HK-2 (cell line): Measurements from ENCODE around the gene SNX20.
A peak's percentile ranks its signal among the peaks of the same experiment; 100 is the strongest.

Source experiments
- DNase-seq: peaks from one replicate; pipeline ENCODE4 v3.0.0-alpha.2; 2018; ENCODE audit not compliant: unreplicated experiment

SNX20 gene

DNA sequence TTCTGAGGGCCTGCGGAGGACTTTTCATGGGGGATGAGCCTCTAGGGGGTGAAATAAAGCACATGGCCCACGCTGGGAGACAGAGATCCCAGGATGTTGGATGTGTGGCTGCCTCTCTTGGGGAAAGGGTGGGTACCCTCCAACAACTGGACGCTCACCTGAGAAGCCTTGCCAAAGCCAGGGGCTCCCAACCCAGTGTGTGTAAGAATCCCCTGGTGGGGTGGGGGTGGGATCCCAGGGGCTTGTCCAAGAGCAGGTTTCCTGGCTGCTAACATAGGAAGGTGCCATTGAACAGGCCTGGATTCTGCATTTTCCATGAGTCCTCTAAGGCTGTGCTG, 587 bp downstream of the SNX20 start:
- no peak for DNase-seq

DNA sequence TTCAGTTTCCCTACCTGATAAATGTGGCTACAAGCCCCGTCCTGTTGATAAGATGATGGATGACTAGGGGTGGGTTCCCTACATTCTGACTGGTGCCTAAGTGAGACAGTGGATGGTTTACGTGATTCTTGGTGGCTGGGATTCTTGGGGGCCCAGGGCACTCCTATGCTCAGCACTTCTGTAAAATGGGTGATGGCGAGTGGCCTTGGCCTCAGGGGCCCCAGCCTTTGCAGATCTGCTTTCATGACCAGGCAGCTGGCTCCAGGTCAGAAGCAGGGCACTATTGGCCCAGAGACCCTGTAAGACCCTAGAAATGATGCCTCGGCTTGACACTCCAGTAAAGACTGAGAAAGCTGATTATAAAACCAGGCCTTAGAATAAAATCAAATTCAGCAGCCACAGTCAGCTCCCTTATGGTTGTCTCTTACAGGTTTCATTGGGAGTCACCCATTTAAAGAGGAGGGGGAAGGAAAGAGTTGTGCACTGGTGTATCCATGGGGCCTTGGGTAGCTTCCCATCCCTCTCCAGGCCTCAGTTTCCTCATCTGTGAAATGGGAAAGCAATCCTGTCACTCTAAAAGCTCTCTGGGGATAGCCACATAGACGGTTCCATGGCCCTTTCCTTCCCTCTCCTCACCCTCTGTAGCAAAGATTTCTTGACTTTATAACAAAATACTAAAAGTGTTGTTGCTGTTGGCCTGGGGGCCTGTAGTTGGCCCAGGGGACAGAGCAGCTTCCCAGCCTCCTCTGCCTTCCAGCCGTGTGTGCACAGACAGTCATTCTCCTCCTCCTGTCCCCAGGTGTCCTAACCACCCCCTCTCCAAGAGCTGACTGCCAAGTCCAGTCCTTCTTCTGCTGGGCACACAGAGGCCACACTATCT, 1.2 kb downstream of the SNX20 start:
- DNase-seq, result no peak

DNA sequence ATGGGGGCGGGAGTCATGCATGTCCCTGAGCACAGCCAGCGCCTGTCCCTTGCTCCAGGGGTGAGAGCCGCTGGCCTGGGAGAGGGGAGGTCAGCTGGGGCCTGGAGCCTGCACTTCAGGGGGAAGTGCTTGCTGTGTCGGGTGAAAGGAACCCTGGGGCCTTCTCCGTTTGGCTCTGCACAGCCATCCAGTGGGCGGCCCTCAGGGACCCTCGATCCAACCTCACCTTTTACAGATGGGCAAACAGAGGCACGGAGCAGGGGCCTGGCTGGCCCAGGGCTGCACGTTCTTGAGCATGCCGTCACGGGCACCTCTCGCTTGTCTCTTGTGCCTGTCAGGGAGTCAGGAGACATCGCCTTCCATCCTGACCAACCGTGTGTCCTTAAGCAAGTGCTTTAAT, 1.8 kb downstream of the SNX20 start:
- DNase-seq, result no peak

DNA sequence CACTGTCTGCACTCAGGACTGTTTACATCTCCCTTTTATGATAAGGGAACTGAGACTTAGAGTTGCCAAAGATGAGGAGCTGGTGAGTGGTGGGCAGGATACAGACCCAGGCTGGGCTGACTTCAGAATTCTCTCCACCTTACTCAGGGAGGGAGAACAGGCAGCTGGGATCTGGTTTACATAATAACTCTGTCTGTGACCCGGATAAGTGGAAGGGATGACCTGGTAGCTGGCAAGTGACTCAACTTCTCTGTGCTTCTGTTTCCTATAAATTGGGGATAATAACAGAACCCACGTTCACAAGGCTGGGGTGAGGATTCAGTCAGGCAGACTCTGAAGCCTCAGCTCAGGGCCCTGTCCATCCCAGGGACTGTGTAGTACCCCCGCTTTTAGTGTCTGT, 2.6 kb downstream of the SNX20 start:
- DNase-seq, result no peak

DNA sequence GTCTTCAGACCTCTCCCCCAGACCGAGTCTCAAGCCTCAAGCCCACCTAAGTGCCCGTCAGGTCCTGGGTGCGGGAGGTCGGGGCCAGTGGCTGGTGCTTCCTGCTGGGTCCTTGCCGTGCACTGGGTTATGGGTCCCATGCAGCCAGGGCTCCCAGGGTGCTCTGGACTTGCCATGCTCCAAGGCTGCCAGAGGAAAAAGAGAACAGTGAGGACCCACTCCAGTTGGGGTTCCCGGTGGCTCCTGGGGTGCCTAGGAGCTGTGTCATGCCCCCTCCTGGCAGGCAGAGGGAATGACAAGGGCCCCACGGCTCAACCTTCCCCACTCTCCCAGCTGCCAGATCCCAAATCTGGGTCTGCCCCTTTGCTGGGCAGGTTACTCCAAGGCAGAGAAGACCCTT, 3.8 kb downstream of the SNX20 start:
- DNase-seq, result no peak

DNA sequence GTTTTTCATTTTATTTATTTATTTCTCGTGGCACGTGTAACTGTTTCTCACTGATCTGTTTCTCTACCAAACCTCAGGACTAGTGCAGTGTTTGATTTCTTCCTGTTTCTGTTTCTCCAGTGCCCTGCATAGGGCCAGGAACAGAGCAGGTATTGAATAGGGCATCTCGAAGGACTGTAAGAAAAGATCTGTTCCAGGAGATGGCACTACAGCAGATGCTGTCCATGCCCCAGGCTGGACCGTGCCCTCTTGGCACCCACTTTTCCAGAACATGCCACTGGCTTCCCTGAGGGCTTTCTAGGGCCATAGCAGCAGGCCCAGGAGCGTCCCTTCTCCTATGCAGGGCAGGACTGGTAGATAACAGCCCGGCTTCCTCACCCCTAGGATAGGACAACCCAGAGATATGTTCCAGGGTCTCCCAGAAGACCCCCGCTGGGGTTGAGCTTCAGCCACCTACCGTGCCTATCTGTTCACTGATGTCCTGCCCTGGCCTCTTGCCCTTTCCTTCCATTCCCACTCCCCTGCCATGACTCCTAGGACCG, 4.4 kb downstream of the SNX20 start:
- no peak for DNase-seq

DNA sequence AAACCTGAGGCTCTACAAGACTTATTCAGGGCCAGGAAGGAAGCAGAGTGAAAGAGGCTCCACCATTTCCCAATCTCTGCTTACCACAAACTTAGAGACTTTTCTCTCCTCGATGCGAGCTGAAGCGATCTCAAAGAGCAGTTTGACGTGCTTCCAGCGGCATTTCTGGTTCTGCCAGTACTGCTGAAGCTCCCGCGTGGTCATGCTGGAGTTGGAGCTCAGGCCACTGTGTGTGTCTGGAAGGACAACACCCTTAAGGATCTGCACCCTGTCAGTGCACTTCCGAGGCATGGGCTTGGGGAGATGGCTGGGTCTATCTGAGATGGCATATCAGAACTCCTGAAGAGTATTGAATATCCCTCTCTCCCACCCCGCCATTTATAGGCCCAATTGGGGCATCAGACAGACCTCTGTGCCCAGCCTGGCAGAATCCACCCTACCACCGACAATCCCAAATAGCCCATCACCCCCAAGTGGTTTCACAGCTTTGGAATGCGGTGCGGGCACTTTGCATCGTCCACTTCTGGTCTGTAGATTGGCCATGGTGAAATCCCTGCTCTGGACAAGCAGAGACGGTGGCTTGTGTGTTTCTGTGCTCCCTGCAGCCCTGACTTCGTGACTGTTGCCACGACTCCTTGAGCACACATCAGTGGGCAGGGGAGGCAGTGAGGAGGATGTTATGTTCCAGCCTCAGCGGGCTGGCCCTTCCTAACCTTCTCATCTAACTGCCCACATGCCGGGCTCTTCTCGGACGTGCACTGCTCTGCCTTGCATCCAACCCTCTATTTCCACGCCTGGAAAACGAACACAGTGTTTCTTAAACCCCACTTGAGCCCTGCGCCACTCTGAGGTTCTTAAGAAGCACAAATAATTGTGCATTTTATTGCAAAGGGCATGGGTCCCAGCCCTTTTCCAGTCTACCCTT, 5.2 kb downstream of the SNX20 start:
- no peak for DNase-seq

DNA sequence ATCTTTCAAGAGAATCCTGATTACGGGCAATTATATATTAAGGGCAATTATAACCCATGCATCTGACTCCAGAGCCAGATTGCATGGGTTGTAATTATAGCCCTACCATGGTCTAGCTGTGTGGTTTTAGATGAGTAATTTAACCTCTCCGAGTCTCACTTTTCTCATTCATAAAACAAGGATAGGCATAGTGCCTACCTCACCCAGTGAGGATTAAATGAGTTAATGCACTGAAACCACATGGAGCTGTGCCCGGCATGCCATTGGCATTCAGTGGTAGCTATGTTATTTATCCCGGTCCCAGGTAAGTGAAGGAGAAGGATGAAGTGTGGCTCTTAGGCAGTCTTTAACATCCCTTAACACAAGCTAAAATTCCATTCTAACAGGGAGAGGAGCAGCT, 6.3 kb downstream of the SNX20 start:
- no peak for DNase-seq

DNA sequence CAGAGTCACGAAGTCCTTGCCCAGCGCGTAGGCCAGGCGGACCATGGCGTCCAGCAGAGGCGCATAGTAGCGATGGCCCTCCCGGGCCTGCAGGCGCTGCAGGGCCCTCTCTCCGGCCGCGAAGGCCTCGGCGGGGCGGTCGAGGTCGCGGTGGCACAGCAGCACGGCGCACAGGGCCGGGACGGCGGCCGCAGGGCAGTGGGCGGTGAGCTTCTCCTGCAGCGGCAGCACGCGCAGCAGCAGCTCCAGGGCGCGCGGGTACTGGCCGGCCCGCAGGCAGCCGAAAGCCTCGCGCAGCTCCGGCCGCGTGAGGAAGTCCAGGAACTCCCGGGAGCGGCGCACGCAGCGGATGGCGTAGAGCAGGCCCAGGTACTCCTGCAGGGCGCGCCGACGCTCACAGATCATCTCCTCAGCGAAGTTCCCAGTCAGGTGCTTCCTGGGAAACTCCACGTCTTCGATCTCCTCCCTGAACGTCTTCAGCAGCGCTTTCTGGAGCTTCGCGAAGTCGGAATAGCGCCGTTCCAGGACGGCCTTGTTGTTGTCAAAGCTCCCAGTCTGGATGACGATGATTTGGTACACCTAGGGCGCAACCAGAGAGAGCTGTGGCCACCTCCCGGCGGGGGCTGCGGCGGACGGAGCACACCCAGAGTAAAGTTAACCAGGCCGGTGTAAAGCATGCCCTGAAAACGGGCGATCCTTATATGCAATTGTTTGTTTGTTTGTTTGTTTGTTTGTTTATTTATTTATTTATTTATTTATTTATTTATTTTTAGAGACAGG, 7.4 kb downstream of the SNX20 start:
- no peak for DNase-seq

DNA sequence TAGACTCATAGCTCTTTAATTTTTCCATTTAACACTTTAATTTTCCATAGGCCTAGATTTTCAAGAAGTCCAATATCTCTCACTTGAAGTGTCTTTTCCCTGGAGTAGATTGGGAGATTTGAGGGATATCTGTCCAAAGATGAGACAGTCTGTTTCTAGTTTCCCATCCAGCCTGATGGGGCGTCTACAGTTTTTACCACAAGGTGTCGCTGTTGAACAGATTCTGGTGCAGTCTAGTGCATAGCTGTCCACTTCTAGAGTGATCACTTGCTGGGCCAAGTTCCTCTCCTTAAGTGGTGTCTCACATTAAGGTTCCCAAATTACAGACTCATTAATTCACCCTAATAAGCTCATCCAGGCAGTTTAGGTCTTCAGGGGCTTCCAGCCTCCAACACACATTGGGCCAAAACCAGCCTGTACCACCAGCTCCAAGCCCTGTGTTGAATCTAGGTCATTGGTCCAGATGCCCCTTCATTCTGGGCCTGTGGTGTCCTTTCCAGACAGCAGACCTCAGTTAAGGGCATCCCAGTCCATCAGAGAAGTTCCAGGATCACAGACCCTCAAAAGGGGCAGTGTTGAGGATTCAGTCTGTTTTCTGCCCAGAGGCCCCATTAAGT, 9.4 kb downstream of the SNX20 start:
- DNase-seq, result peak; percentile 49

DNA sequence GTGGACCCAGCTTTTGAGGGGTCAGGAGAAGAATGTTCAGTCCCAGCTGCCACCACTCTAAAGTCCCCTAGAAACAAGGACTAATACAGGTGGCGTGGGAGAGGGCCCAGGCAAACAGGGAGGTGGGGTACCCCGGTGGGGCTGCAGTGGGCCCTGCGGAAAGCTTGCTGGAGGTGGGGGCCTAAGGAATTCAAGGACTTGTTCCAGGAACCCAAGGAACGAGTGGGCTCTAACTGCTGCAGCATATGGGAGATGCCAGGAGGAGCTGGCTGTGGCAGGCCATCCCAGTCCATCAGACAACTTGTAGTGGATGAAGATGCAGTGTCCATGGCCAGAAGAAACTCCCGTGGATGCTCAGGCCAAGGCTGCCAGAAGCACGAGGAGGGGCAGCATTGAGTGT, 10.6 kb downstream of the SNX20 start:
- DNase-seq, result no peak

DNA sequence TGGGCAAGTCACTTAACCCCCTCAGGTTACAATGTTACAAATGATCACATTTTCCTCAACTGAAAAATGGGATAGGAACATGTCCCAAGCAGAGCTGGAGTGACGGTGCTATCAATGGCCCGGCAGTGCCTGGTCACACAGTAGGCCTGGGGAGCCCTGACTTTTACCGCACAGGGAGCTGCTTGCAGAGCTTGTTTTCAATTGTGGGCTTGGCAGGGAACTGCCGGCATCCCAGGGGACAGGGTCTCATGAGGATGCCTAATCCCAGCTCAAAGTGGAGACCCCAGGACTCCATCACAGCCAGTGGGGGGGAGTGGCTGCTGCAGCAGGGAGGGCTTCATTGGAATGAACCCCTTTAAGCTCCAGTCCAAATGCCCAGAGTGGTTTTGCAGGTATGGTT, 11.4 kb downstream of the SNX20 start:
- no peak for DNase-seq

DNA sequence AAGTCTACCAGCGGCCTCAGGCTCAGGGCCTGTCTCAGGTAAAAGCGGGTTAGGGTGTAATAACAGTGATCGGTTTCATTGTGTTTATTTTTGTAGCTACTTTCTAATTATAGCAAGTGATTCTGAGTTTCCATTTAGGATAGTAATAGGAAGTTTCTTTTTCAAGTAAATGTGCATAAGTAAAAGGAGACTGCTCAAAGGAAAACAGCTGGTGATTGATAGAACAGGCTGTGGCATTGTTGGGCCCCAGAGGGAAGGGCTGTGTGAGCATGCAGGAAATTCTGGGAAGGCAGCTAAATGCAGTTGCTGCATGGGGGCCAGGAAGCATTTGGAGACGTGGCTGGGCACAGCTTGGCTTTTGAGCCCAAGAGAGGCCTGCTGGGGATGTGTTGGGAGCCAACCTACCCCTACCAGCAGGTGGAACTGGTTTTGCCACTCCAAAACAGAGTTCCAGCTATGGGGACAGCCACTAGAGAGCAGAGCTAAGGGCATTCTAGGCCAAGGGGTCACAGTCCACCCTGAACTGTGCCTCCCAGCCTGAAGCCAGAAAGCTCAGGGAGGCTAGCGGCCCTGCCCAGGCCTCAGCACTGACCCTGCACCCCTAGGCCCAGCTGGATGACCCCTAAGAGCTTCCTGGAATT, 12.6 kb downstream of the SNX20 start:
- DNase-seq, result no peak

DNA sequence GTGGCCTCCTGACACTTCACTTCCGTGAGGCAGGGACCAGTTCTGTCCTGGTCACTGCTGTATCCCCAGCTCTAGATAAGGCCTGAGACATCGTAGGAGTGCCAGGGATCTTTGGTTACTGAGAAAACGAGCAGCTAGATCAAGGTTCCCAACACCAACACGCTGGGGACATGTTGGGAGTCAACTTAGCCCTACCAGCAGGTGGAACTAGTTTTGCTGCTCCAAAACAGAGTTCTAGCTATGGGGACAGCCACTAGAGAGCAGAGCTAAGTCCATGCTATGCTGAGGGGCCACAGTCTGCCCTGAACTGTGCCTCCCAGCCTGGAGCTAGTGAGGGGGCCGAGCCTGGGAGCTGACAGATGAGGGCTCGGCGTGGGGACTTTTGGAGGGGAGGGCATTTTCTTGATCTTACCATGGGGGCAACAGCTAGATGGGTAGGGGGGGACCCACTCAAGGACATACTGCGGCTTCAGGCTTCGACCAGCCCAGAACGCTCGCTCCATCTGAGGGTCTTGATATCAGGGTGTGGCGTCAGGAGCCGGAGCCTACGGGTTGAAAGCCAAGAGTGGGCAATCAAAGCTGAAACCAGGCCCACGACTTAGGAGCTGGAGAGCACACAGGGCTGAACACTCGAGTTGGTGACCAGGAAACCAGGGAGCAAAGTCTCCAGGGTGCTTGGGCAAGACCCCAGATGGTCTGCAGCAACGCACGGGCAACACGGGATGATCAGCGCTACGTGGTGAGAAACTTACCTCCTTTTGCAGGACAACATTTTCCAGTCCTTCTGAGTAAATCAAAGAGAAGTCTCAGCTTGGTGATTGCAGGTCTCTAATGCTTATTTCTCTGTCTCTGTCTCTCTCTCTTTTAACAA, 13.4 kb downstream of the SNX20 start:
- DNase-seq, result no peak

DNA sequence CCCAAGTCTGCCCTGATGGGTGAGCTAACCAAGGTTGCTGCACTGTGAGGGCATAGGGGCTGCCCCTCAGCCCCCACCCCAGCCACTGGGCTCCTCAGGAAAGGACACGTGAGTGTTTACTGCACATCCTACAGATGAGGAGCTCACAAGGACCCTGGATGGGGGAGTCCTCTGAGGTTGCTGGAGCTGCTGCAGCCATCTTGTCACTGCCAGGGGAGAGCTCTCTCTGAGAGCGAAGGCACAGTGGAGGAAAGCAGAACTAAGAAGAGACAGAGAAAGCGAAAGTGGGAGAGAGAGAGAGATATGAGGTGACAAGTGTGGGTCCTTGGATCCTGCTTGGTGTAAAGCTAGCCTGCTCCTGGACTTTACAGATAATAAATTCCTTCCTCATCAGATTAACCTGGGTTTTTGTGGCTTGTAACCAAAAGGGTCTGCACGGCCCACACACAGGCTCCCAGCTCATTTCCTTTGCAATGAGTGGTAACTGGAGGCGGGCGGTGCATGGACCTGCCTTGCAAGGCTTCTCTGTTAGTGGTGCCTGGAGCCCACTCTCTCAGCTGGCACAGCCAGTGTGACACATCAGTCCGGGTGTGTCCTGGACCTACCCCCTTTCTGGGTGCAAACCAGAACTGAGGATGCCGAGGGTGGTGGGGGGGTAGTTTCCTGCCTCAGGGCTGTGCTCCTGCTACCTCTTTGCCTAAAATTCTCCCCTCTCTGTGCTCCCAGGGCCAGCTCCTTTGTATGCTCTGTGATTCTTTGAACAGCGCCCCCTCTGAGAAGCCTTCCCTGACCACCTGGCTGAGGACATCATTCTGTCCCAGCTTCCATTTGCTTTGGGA, 14.2 kb downstream of the SNX20 start:
- no peak for DNase-seq

DNA sequence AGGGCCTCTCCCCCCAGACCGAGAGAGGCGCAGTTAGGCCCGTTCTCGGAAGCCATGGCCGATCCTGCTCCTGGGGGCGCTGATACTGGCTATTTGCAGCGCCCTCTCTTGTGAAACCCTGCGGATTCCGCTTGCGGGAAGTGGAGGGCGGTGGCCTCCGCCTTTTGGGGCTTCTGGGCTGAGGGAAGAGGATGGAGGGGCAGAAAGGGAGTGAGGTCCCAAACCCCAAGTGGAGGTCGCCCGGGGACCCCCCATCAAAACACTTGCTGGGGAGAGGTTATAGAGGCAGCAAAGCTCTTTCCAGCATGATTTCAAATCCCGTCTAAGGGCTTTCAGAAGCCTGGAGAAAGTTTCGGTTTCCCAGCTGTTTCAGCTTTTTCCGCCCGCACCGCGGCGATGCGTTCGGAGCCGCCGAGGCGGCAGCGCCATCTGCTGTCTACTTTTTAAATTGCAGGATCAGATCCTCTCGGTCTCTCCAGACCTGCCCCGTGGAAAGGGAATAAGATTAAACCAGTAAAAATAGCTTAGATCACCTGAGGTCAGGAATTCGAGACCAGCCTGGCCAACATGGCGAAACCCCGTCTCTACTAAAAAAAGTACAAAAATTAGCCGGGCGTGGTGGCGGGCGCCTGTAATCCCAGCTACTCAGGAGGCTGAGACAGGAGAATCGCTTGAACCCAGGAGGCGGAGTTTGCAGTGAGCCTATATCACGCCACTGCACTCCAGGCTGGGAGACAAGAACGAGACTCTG, 15.8 kb downstream of the SNX20 start:
- peak; percentile 85 for DNase-seq

DNA sequence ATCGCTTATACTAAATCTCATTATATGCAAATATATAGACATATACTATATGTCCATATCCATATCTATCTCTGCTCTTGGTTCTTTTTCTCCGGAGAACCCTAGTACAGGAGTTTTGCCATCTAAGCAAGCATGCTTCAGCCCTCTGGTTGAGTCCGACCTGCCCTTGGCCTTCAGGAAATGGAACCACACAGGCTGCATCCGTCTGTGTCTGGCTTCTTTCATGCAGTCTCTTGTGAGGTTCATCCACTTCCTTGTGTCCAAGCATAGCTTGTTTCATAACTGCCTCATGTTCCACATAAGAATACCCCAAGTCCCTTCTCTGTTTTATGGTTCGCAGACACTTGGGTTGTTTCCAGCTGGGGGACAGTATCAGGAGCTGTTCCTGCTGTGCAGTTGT, 16.8 kb downstream of the SNX20 start:
- DNase-seq, result no peak

DNA sequence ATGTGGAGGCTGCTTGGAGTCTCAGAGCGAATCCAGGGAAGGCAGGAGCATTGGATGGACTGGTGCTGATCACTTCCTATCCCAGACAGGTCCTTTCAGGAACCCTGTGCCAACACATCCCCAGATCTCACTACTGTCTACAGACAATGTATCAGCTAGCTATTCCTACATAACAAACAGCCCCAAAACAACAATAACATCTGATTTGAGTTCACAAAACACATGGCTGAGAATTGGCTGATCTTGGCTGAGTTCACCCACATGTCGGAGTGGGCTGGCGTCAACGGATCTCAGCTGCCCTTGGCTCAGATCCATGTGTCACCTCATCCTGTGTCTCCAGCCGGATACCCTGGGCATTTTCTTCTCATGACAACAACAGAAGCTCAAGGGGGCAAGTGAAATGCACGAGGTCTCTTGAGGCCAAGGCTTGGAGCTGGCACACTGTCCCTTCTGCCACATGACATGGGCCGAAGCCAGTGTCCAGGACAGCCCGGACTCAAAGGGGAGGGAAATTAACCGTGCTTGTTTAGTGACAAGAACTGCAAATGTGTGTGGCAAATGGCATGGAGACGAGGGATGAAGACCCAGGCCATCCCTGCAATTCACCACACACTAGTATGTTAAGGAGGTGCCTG, 18.7 kb downstream of the SNX20 start:
- DNase-seq, result no peak
